Keratinocyte (primary cell): ENCODE data around the gene NDUFAF2. TPM values are rescaled to one million over a fixed set of nuclear protein-coding genes. Genes with fewer than 3 reads are reported as not detected.

Source experiments
- DNase-seq: peaks from one replicate; pipeline ENCODE4 v3.0.0-alpha.2; 2011; ENCODE audit warnings: low read depth, missing footprints, low spot score
- FAIRE-seq: peaks from 2 replicates; lab custom pipeline; 2011; peaks lifted over from hg19 to GRCh38; lab: Jason Lieb, UNC
- H2AFZ ChIP-seq: 2 replicates; pipeline ENCODE4 v1.6.0; 2012; ENCODE audit warnings: low read length, control low read depth, inconsistent platforms; ENCODE audit not compliant: control insufficient read depth
- H3K27ac ChIP-seq: 2 replicates; pipeline ENCODE4 v1.5.1; 2011; ENCODE audit warnings: low read length; ENCODE audit not compliant: control insufficient read depth, insufficient read depth
- H3K27me3 ChIP-seq: 3 replicates; pipeline ENCODE4 v1.6.0; 2011; ENCODE audit warnings: low read length; ENCODE audit not compliant: control insufficient read depth, insufficient read depth; ENCODE audit errors: extremely low read depth
- H3K36me3 ChIP-seq, 2 experiments: 2 replicates in 1 of 2; 3 replicates in 1 of 2; pipeline ENCODE4 v1.5.1; 2011; ENCODE audit warnings: low read length in 2 of 2, mild to moderate bottlenecking in 1 of 2; ENCODE audit not compliant: control insufficient read depth in 2 of 2, insufficient read depth in 2 of 2; ENCODE audit errors: extremely low read depth in 1 of 2
- H3K4me1 ChIP-seq: 3 replicates; pipeline ENCODE4 v1.5.1; 2011; ENCODE audit warnings: low read length; ENCODE audit not compliant: control insufficient read depth, insufficient read depth; ENCODE audit errors: extremely low read depth
- H3K4me2 ChIP-seq: 3 replicates; pipeline ENCODE4 v1.6.0; 2011; ENCODE audit warnings: low read depth, low read length; ENCODE audit not compliant: control insufficient read depth, insufficient read depth; ENCODE audit errors: extremely low read depth
- H3K4me3 ChIP-seq, 3 experiments: fragments of 200-600 bp in 1 of 3; sonication (generic) in 1 of 3; 2 replicates in 2 of 3; 3 replicates in 1 of 3; pipeline ENCODE4 v1.5.1; 2011 to 2016; ENCODE audit warnings: low read length in 3 of 3, mild to moderate bottlenecking in 3 of 3, control low read depth in 2 of 3, inconsistent platforms in 1 of 3, low read depth in 1 of 3, mixed read lengths in 1 of 3, mixed run types in 1 of 3, moderate library complexity in 1 of 3; ENCODE audit not compliant: control insufficient read depth in 2 of 3, insufficient read depth in 2 of 3; ENCODE audit errors: extremely low read depth in 1 of 3
- H3K79me2 ChIP-seq: 2 replicates; pipeline ENCODE4 v1.6.0; 2012; ENCODE audit warnings: low read length; ENCODE audit not compliant: control insufficient read depth, insufficient read depth
- H3K9ac ChIP-seq: 3 replicates; pipeline ENCODE4 v1.6.0; 2011; ENCODE audit warnings: low read length; ENCODE audit not compliant: control insufficient read depth, insufficient read depth; ENCODE audit errors: extremely low read depth
- H3K9me1 ChIP-seq: 3 replicates; pipeline ENCODE4 v1.6.0; 2011; ENCODE audit warnings: low read length; ENCODE audit not compliant: control insufficient read depth, insufficient read depth; ENCODE audit errors: extremely low read depth
- H3K9me3 ChIP-seq: 2 replicates; pipeline ENCODE4 v1.5.1; 2012; ENCODE audit warnings: low read depth, low read length; ENCODE audit not compliant: control insufficient read depth
- H4K20me1 ChIP-seq: 3 replicates; pipeline ENCODE4 v1.6.0; 2011; ENCODE audit warnings: low read length; ENCODE audit not compliant: control insufficient read depth, insufficient read depth; ENCODE audit errors: extremely low read depth
- CTCF ChIP-seq, 3 experiments: IDR thresholded peaks in 1 of 3; conservative IDR thresholded peaks in 1 of 3; optimal IDR thresholded peaks in 1 of 3; 2 replicates in 2 of 3; 3 replicates in 1 of 3; pipeline versions ENCODE3 to v1.5.1; 2011; ENCODE audit warnings: low read length in 3 of 3, mild to moderate bottlenecking in 3 of 3, moderate library complexity in 2 of 3, control low read depth in 1 of 3, inconsistent platforms in 1 of 3; ENCODE audit not compliant: insufficient read depth in 2 of 3; ENCODE audit errors: extremely low read depth in 1 of 3
- EZH2 ChIP-seq: IDR thresholded peaks from one replicate; pipeline ENCODE4 v1.6.1; 2012; ENCODE audit warnings: inconsistent platforms, mild to moderate bottlenecking, low read length, moderate library complexity
- dilution Hi-C: fragments of 300-500 bp; cut with MboI; formaldehyde crosslinking; loops from one replicate; pipeline ENCODE4 v1.7.0; 2020; ENCODE audit warnings: low sequenced_read_pairs; ENCODE audit not compliant: extremely low pct_ligation_motif_present
- polyA plus RNA-seq, 5 experiments: library from polyadenylated mRNA; depleted of rRNA in 3 of 5; stranded (reverse) in 3 of 5; stranded (forward) in 1 of 5; unstranded in 1 of 5; fragments of >200 nt; gene quantifications; 1 replicate in 1 of 5; 2 replicates in 3 of 5; 3 replicates in 1 of 5; pipeline versions ENCODE4 v1.2.1 to v1.2.3, GENCODE V29; 2011 to 2012; ENCODE audit warnings: missing spikeins in 2 of 5, low read depth in 1 of 5, low replicate concordance in 1 of 5

Gene NDUFAF2
- polyA plus RNA-seq, 1 donor (not counting 4 experiments of a cell fraction or from before 2014, with no cell fraction given): 62.3 TPM

GRCh38 chr5:61163905-61164304 lies 218.9 kb downstream of the NDUFAF2 start:
- H3K36me3 ChIP-seq: peaks cover 5 to 12% of the 10 kb centered on the region in 2 experiments
- H3K4me1 ChIP-seq: peaks cover 16% of the 10 kb centered on the region
- no peak overlapping the region for H2AFZ ChIP-seq
- no peaks in the 10 kb centered on the region for H3K27me3 ChIP-seq
- peaks cover 36% of the 10 kb centered on the region for H3K79me2 ChIP-seq
- H3K4me3 ChIP-seq: peak overlapping the region in 1 of 3 experiments; percentile 81
- no peak for DNase-seq
- TF ChIP-seq EZH2: no peak
- TF ChIP-seq CTCF (optimal IDR thresholded peaks at IDR 0.05 in 1 of 3, IDR thresholded peaks at IDR 0.05 in 1 of 3, conservative IDR thresholded peaks at IDR 0.05 in 1 of 3; ENCODE audit: extremely low read depth in 1 of 3, insufficient read depth in 2 of 3, low read length in 3 of 3): no peak
- peak overlapping the region; percentile 93 for H3K27ac ChIP-seq
- no peaks in the 10 kb centered on the region for H3K9me1 ChIP-seq
- peak overlapping the region; percentile 80 for H3K4me2 ChIP-seq
- H3K9me3 ChIP-seq: no peaks in the 10 kb centered on the region
- no peak for FAIRE-seq
- H3K9ac ChIP-seq: no peak overlapping the region
- no peaks in the 10 kb centered on the region for H4K20me1 ChIP-seq
- dilution Hi-C loops: no loop called here

- peaks cover 7% of the 10 kb centered on the region for H3K4me1 ChIP-seq
- no peak overlapping the region for H3K4me2 ChIP-seq
- H3K9me1 ChIP-seq: no peaks in the 10 kb centered on the region
- H3K27me3 ChIP-seq: no peaks in the 10 kb centered on the region
- dilution Hi-C loops: no loop called here
- H3K9ac ChIP-seq: no peak overlapping the region
- no peak overlapping the region for H3K27ac ChIP-seq
- TF ChIP-seq EZH2: no peak
- peak; percentile 25 to 66 (median 43) for TF ChIP-seq CTCF (optimal IDR thresholded peaks at IDR 0.05 in 1 of 3, IDR thresholded peaks at IDR 0.05 in 1 of 3, conservative IDR thresholded peaks at IDR 0.05 in 1 of 3; ENCODE audit: extremely low read depth in 1 of 3, insufficient read depth in 2 of 3, low read length in 3 of 3)
- H3K79me2 ChIP-seq: peaks cover 7% of the 10 kb centered on the region
- DNase-seq: no peak
- H2AFZ ChIP-seq: no peak overlapping the region
- no peaks in the 10 kb centered on the region for H3K9me3 ChIP-seq
- H3K4me3 ChIP-seq: no peak overlapping the region
- H3K36me3 ChIP-seq: peaks cover 0 to 3% of the 10 kb centered on the region in 2 experiments
- no peaks in the 10 kb centered on the region for H4K20me1 ChIP-seq
- no peak for FAIRE-seq
Observed at GRCh38 chr5:61167382-61167781, 222.4 kb downstream of the NDUFAF2 start.
